Tibial nerve (tissue), 4 donors: ENCODE results near the gene ANGPTL7.

Experiments used
- EP300 ChIP-seq, 2 donors: sonication (generic); formaldehyde crosslinking; IDR thresholded peaks; one replicate each; pipeline ENCODE4 v1.6.1; 2017; ENCODE audit warnings: antibody characterized with exemption in 2 of 2, mild to moderate bottlenecking in 1 of 2
- TF ChIP-seq, protein P1 (sequence below), 5 experiments: fragments of 200-600 bp in 3 of 5; fragments of 450-650 bp in 2 of 5; sonication (generic) in 3 of 5; IDR thresholded peaks; one replicate each; pipeline ENCODE4 v1.5.1; 2016 to 2019; ENCODE audit warnings: antibody characterized with exemption in 5 of 5, mild to moderate bottlenecking in 3 of 5, moderate library complexity in 2 of 5

DNA sequence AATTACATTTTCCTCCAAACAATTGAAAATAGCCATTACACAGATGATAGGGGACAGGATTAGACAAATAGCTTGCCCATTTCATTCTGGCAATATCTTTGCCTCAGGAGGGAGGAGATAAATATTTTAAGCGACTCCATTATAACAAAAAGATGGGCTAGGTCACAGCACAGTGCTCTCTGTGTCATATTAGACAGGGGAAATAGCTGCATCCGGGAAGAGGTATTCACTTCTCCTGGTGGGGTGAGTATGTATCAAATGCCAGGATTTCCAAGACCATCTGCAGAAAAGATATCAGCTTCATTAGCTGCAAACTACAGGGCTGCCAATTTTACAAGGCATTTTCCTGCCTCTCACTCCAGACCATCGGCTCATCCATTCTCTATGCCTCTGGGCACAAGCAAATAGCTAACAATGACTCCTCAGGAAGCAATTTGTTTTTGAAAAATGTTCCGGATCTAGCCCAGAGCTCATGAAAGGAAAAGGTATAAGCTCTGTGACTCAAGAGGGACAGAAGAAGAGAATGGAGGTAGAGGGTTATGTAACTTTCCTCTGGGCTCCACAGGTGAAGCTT lies 41.9 kb upstream of the ANGPTL7 start:
- no peak for TF ChIP-seq EP300 (IDR thresholded peaks at IDR 0.05)
- TF ChIP-seq, protein P1, sequence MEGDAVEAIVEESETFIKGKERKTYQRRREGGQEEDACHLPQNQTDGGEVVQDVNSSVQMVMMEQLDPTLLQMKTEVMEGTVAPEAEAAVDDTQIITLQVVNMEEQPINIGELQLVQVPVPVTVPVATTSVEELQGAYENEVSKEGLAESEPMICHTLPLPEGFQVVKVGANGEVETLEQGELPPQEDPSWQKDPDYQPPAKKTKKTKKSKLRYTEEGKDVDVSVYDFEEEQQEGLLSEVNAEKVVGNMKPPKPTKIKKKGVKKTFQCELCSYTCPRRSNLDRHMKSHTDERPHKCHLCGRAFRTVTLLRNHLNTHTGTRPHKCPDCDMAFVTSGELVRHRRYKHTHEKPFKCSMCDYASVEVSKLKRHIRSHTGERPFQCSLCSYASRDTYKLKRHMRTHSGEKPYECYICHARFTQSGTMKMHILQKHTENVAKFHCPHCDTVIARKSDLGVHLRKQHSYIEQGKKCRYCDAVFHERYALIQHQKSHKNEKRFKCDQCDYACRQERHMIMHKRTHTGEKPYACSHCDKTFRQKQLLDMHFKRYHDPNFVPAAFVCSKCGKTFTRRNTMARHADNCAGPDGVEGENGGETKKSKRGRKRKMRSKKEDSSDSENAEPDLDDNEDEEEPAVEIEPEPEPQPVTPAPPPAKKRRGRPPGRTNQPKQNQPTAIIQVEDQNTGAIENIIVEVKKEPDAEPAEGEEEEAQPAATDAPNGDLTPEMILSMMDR (IDR thresholded peaks at IDR 0.05), result no peak
